ENCODE data around the gene ARHGEF17.

DNA sequence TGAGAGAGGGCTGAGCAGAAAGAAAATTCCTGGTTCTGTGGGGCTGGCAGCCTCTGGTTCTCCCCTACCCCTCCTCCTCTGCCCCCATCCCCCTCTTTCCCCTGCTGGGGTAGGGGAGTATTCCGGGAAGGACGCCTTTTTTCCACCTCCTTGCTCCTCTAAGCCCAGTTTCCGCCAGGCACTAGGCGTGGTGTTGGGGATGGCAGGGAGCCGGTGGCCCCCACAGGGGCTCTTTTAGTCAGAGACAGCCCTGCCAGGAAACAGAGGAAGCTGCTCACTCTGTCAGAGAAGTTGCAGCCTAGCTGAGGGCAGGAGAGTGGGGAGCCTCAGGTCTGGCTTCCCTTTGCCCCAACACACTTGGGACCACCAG lies 15.6 kb upstream of the ARHGEF17 start:
- TF ChIP-seq, protein P1, sequence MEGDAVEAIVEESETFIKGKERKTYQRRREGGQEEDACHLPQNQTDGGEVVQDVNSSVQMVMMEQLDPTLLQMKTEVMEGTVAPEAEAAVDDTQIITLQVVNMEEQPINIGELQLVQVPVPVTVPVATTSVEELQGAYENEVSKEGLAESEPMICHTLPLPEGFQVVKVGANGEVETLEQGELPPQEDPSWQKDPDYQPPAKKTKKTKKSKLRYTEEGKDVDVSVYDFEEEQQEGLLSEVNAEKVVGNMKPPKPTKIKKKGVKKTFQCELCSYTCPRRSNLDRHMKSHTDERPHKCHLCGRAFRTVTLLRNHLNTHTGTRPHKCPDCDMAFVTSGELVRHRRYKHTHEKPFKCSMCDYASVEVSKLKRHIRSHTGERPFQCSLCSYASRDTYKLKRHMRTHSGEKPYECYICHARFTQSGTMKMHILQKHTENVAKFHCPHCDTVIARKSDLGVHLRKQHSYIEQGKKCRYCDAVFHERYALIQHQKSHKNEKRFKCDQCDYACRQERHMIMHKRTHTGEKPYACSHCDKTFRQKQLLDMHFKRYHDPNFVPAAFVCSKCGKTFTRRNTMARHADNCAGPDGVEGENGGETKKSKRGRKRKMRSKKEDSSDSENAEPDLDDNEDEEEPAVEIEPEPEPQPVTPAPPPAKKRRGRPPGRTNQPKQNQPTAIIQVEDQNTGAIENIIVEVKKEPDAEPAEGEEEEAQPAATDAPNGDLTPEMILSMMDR (conservative IDR thresholded peaks at IDR 0.05 in 1 of 2, IDR thresholded peaks at IDR 0.05 in 1 of 2; ENCODE audit: low read depth in 1 of 2, low read length in 2 of 2), result no peak
- no peak for TF ChIP-seq EZH2 (IDR thresholded peaks at IDR 0.05; ENCODE audit: low read length, missing control alignments)
